Liver (tissue), 9 donors: ENCODE measurements around the gene INSIG2. TPM values are rescaled to one million over a fixed set of nuclear protein-coding genes. Genes with fewer than 3 reads are reported as not detected.

Experiments
- DNase-seq: peaks from one replicate; pipeline ENCODE4 v3.0.0-alpha.2; 2017; ENCODE audit warnings: low spot score
- H3K27ac ChIP-seq, 2 donors: one replicate each; pipeline ENCODE4 v1.7.0; 2013; ENCODE audit warnings: inconsistent platforms in 2 of 2, low read length in 2 of 2, control low read depth in 1 of 2, low read depth in 1 of 2, mild to moderate bottlenecking in 1 of 2
- H3K27me3 ChIP-seq, 4 donors: one replicate each; pipeline versions ENCODE4 v1.6.1 to v1.7.0; 2013; ENCODE audit warnings: low read length in 3 of 4, inconsistent platforms in 1 of 4, mild to moderate bottlenecking in 1 of 4, moderate library complexity in 1 of 4; ENCODE audit not compliant: control insufficient read depth in 4 of 4, insufficient read depth in 4 of 4
- H3K36me3 ChIP-seq, 4 donors: one replicate each; pipeline versions ENCODE4 v1.6.1 to v1.7.0; 2013; ENCODE audit warnings: low read length in 3 of 4, mild to moderate bottlenecking in 3 of 4, low read depth in 1 of 4, moderate library complexity in 1 of 4; ENCODE audit not compliant: control insufficient read depth in 4 of 4, insufficient read depth in 3 of 4
- H3K4me1 ChIP-seq, 4 donors: one replicate each; pipeline versions ENCODE4 v1.6.1 to v1.7.0; 2013; ENCODE audit warnings: low read length in 3 of 4, mild to moderate bottlenecking in 3 of 4, moderate library complexity in 1 of 4; ENCODE audit not compliant: control insufficient read depth in 4 of 4, insufficient read depth in 4 of 4
- H3K4me3 ChIP-seq, 3 donors: one replicate each; pipeline versions ENCODE4 v1.6.1 to v1.7.0; 2013; ENCODE audit warnings: low read length in 3 of 3, control low read depth in 1 of 3, low read depth in 1 of 3, mild to moderate bottlenecking in 1 of 3
- H3K9ac ChIP-seq, 2 donors: one replicate each; pipeline ENCODE4 v1.7.0; 2013; ENCODE audit warnings: low read length in 2 of 2, mild to moderate bottlenecking in 2 of 2, moderate library complexity in 2 of 2, control low read depth in 1 of 2, low read depth in 1 of 2
- H3K9me3 ChIP-seq, 4 donors: one replicate each; pipeline versions ENCODE4 v1.6.1 to v1.7.0; 2013; ENCODE audit warnings: low read length in 3 of 4; ENCODE audit not compliant: control insufficient read depth in 4 of 4
- ATF3 ChIP-seq: IDR thresholded peaks from 2 replicates; pipeline ENCODE4 v1.6.1; 2016; ENCODE audit warnings: antibody characterized with exemption
- CTCF ChIP-seq: fragments of 150-350 bp; IDR thresholded peaks from 2 replicates; pipeline ENCODE4 v1.5.1; 2017; ENCODE audit warnings: improper control_type of control experiment, low read depth, low read length; ENCODE audit not compliant: missing input control
- EGR1 ChIP-seq, 2 donors: IDR thresholded peaks; 2 replicates each; pipeline ENCODE4 v1.6.1; 2016 to 2018; ENCODE audit warnings: antibody characterized with exemption in 2 of 2, low read depth in 2 of 2
- FOXA2 ChIP-seq: IDR thresholded peaks from 2 replicates; pipeline ENCODE4 v1.6.1; 2016; ENCODE audit warnings: antibody characterized with exemption
- GABPA ChIP-seq, 2 donors: IDR thresholded peaks in 1 of 2; conservative IDR thresholded peaks in 1 of 2; 2 replicates each; pipeline ENCODE4 v1.6.1; 2016; ENCODE audit warnings: antibody characterized with exemption in 2 of 2, mild to moderate bottlenecking in 1 of 2, moderate library complexity in 1 of 2
- HNF4A ChIP-seq, 2 donors: conservative IDR thresholded peaks; 2 replicates each; pipeline ENCODE4 v1.6.1; 2016; ENCODE audit warnings: antibody characterized with exemption in 2 of 2, mild to moderate bottlenecking in 2 of 2
- HNF4G ChIP-seq: IDR thresholded peaks from 2 replicates; pipeline ENCODE4 v1.6.1; 2016; ENCODE audit warnings: antibody characterized with exemption
- MAX ChIP-seq: IDR thresholded peaks from 2 replicates; pipeline ENCODE4 v1.6.1; 2016; ENCODE audit warnings: antibody characterized with exemption
- NR2F2 ChIP-seq: IDR thresholded peaks from 2 replicates; pipeline ENCODE4 v1.6.1; 2016; ENCODE audit warnings: antibody characterized with exemption
- REST ChIP-seq: IDR thresholded peaks from 2 replicates; pipeline ENCODE4 v1.6.1; 2016; ENCODE audit warnings: antibody characterized with exemption, mild to moderate bottlenecking
- RXRA ChIP-seq, 2 donors: IDR thresholded peaks; 2 replicates each; pipeline ENCODE4 v1.6.1; 2017 to 2018; ENCODE audit warnings: antibody characterized with exemption in 2 of 2, mild to moderate bottlenecking in 1 of 2
- SP1 ChIP-seq: IDR thresholded peaks from 2 replicates; pipeline ENCODE4 v1.6.1; 2018; ENCODE audit warnings: antibody characterized with exemption, mild to moderate bottlenecking
- TAF1 ChIP-seq: conservative IDR thresholded peaks from 2 replicates; pipeline ENCODE4 v1.6.1; 2016; ENCODE audit warnings: antibody characterized with exemption, mild to moderate bottlenecking
- YY1 ChIP-seq: IDR thresholded peaks from 2 replicates; pipeline ENCODE4 v1.6.1; 2016; ENCODE audit warnings: antibody characterized with exemption, mild to moderate bottlenecking
- ZBTB33 ChIP-seq: IDR thresholded peaks from 2 replicates; pipeline ENCODE4 v1.6.1; 2016; ENCODE audit warnings: antibody characterized with exemption
- WGBS: extraction: QIAGEN DNeasy Blood & Tissue Kit; methylation state at CpG from one replicate; pipeline ENCODE4 v1.1.7; 2013; 5-methylcytosine and 5-hydroxymethylcytosine counted together
- polyA plus RNA-seq, 2 donors: library from polyadenylated mRNA; stranded (reverse) in 1 of 2; unstranded in 1 of 2; fragments of 200-250 nt in 1 of 2; fragments of >200 nt in 1 of 2; fragmentation: Nextera tagmentation in 1 of 2; extraction: Ambion mirVana in 1 of 2; gene quantifications; one replicate each; pipeline versions ENCODE4 v1.2.1 to v1.2.3, GENCODE V29; 2013 to 2015
- total RNA-seq, 2 donors: library from RNA; depleted of rRNA; stranded (reverse); fragments of >200 nt; gene quantifications; one replicate each; pipeline ENCODE4 v1.2.3, GENCODE V29; 2014
- donor health status: healthy.
- donor health status: healthy.
- donor health status: healthy.
- donor health status: healthy.
- donor health status: healthy.

The INSIG2 gene
- total and polyA plus RNA-seq, 4 donors = 11.3 to 18.5 (median 15.6) TPM

- TF ChIP-seq NR2F2 (no peak), MAX (no peak), YY1 (no peak), REST (no peak), FOXA2 (no peak), CTCF (no peak), ZBTB33 (no peak), RXRA (IDR thresholded peaks at IDR 0.05) (no peak), ATF3 (no peak), GABPA (IDR thresholded peaks at IDR 0.05 in 1 of 2, conservative IDR thresholded peaks at IDR 0.05 in 1 of 2) (no peak), TAF1 (no peak), HNF4A (conservative IDR thresholded peaks at IDR 0.05) (no peak), HNF4G (no peak), EGR1 (IDR thresholded peaks at IDR 0.05; ENCODE audit: low read depth in 2 of 2) (no peak)
- Histone ChIP-seq H3K9me3 (no peaks in the 10 kb centered on the region), H3K36me3 (no peaks in the 10 kb centered on the region), H3K4me3 (no peak overlapping the region), H3K9ac (no peak overlapping the region), H3K27ac (no peak overlapping the region), H3K4me1 (no peaks in the 10 kb centered on the region), H3K27me3 (no peaks in the 10 kb centered on the region)
- no peak for DNase-seq
- 93% methylated on average over 3 of the region's 3 CpGs for WGBS
These were observed 29.3 kb upstream of the INSIG2 start for GRCh38 chr2:118058951-118059350.

- H3K36me3 ChIP-seq = no peaks in the 10 kb centered on the region
- DNase-seq = no peak
- H3K27ac ChIP-seq = no peak overlapping the region
- no peaks in the 10 kb centered on the region for H3K27me3 ChIP-seq
- no peak overlapping the region for H3K9ac ChIP-seq
- no peaks in the 10 kb centered on the region for H3K9me3 ChIP-seq
- WGBS = 81% methylated on average over 4 of the region's 4 CpGs
- no peak overlapping the region for H3K4me3 ChIP-seq
- no peaks in the 10 kb centered on the region for H3K4me1 ChIP-seq
- TF ChIP-seq SP1 (no peak), GABPA (IDR thresholded peaks at IDR 0.05 in 1 of 2, conservative IDR thresholded peaks at IDR 0.05 in 1 of 2) (no peak), TAF1 (no peak), ZBTB33 (no peak), REST (no peak), FOXA2 (no peak), ATF3 (no peak)
These were observed 28.3 kb upstream of the INSIG2 start for GRCh38 chr2:118059919-118060478.
